Measurements from ENCODE around the gene PTH. TPM values are rescaled to one million over a fixed set of nuclear protein-coding genes. Genes with fewer than 3 reads are reported as not detected.

PTH gene
- not detected in 2 replicates for total RNA-seq

DNA sequence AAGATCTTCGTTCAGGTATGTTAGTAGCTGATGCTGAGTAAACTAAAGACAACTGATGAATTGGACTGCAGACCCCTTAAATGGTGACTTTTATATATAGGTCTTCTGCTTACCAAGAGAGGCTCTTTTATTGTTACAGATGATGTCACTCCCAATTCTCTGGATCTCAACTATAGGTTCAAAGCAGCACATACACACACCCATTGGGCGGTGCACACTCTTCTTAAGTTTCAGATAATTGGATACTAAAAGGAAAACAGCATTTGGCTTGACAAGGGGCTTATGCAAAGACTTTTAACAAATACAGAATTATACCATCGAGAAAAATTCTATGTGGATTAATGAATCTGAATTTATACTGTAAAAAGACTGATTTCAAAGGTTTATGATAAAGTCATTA, at the start of gene PTH:
TSS of gene PTH (minus strand) at position 69 of the 400 bp plus-strand sequence. CDS start 3,142 bp downstream, outside the sequence.

DNA sequence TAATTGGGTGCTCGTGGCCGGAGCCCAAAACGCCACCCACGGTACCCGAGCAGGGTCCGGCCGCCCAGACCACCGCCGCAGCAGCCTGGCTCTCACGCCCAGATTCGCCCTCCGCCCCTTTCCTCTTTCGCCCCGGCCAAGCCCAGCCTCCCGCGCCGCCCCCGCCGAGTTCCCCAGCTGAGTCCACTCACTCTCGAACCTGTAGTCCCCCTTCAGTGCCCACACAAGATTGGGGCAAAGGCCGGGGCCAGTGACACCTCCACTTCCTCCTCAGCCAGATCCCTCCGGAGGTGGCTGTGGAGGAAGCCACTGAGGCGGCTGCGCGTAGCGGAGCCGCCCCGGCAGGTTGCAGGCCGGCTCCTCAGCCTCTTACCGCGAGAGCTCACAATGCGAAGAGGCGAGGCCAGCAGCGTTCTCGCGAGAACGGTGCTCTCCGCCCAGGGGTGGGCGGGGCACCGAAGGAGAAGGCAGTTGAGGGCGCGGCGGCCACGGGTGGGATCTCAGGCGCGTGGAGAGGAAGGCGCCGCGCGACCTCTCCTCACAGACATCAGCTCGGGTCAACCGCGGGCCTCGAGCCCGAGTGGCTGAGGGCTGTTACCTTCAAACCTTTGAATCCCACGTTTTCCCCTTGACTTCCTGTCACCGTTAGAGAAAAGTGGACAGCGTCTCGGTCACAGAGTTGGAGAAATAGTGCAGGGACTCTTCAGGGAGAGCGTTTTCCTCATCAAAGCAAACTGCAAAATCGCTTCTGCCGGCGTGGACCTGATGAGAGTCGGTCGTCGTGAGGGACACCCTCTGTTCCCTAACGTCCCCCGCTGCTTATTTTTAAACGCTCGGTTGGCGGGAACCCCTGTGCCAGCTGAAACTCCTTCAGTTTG, 32.7 kb downstream of the PTH start, which contains the start of gene BTBD10:
TSS of gene BTBD10 (minus strand) at position 322 of the 878 bp plus-strand sequence. CDS start 18,098 bp downstream, outside the sequence.

Other genes with a start within 250 kb of the PTH start
- 8.5 and 9.2 TPM in 2 replicates for gene BMAL1, start 218.2 kb downstream of the PTH start, total RNA-seq
- 40.1 and 42.7 TPM in 2 replicates for gene BTBD10, start 32.8 kb downstream of the PTH start, total RNA-seq
- gene FAR1, start 172.7 kb upstream of the PTH start, total RNA-seq, result 61.3 and 72.4 TPM in 2 replicates